Testis (tissue), 2 donors: ENCODE measurements around the gene FHIT.

Source experiments
- POLR2A ChIP-seq: fragments of 450-650 bp; IDR thresholded peaks from one replicate; pipeline ENCODE4 v1.6.1; 2017; ENCODE audit warnings: antibody characterized with exemption, mild to moderate bottlenecking, moderate library complexity
- TF ChIP-seq, protein P1 (sequence below), 3 experiments: fragments of 450-650 bp in 2 of 3; fragments of 200-600 bp in 1 of 3; sonication (generic) in 1 of 3; IDR thresholded peaks; one replicate each; pipeline ENCODE4 v1.5.1; 2016 to 2019; ENCODE audit warnings: antibody characterized with exemption in 3 of 3, mild to moderate bottlenecking in 2 of 3, moderate library complexity in 1 of 3

DNA sequence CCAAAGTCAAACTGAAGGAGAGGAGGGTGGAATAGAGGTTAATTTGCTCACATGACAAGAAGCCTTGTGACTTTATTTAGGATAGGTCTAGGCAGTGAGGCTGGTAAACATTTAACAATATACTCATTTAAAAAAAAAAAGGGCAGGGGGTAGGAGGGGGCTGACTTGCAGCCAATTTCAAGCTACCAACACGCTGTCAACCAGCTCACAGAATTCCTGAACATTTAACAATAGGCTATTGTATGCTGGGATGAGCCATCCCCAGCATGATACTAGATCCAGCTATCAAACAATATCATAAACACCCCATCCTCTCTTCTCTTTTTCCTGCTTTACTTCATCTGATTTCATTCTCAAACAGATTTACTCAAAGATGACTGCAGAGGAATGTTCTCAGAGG, 1105.1 kb downstream of the FHIT start:
- TF ChIP-seq, protein P1, sequence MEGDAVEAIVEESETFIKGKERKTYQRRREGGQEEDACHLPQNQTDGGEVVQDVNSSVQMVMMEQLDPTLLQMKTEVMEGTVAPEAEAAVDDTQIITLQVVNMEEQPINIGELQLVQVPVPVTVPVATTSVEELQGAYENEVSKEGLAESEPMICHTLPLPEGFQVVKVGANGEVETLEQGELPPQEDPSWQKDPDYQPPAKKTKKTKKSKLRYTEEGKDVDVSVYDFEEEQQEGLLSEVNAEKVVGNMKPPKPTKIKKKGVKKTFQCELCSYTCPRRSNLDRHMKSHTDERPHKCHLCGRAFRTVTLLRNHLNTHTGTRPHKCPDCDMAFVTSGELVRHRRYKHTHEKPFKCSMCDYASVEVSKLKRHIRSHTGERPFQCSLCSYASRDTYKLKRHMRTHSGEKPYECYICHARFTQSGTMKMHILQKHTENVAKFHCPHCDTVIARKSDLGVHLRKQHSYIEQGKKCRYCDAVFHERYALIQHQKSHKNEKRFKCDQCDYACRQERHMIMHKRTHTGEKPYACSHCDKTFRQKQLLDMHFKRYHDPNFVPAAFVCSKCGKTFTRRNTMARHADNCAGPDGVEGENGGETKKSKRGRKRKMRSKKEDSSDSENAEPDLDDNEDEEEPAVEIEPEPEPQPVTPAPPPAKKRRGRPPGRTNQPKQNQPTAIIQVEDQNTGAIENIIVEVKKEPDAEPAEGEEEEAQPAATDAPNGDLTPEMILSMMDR (IDR thresholded peaks at IDR 0.05) = no peak
- no peak for TF ChIP-seq POLR2A
